Astrocyte (in vitro differentiated cells and primary cell): ENCODE results near the gene NTRK3. TPM values are rescaled to one million over a fixed set of nuclear protein-coding genes. Genes with fewer than 3 reads are reported as not detected.

Experiments used
- DNase-seq: peaks from one replicate; pipeline ENCODE4 v3.0.0-alpha.2; 2010; ENCODE audit warnings: low read depth
- FAIRE-seq: peaks from 2 replicates; lab custom pipeline; 2011; peaks lifted over from hg19 to GRCh38; lab: Jason Lieb, UNC
- H2AFZ ChIP-seq: 2 replicates; pipeline ENCODE4 v1.6.0; 2012; ENCODE audit warnings: low read depth, low read length, inconsistent platforms
- H3K27ac ChIP-seq: 2 replicates; pipeline ENCODE4 v1.5.1; 2011; ENCODE audit warnings: low read depth, low read length, inconsistent platforms
- H3K27me3 ChIP-seq: 2 replicates; pipeline ENCODE4 v1.6.0; 2011; ENCODE audit warnings: low read length, inconsistent platforms; ENCODE audit not compliant: insufficient read depth
- H3K36me3 ChIP-seq: 2 replicates; pipeline ENCODE4 v1.5.1; 2011; ENCODE audit warnings: low read length, inconsistent platforms; ENCODE audit not compliant: insufficient read depth
- H3K4me1 ChIP-seq: 2 replicates; pipeline ENCODE4 v1.5.1; 2011; ENCODE audit warnings: low read length, inconsistent platforms; ENCODE audit not compliant: insufficient read depth
- H3K4me2 ChIP-seq: 2 replicates; pipeline ENCODE4 v1.6.0; 2012; ENCODE audit warnings: low read length, inconsistent platforms
- H3K4me3 ChIP-seq: 2 replicates; pipeline ENCODE4 v1.5.1; 2011; ENCODE audit warnings: low read depth, mild to moderate bottlenecking, low read length, inconsistent platforms; ENCODE audit not compliant: insufficient read depth
- H3K79me2 ChIP-seq: 2 replicates; pipeline ENCODE4 v1.6.0; 2012; ENCODE audit warnings: mild to moderate bottlenecking, low read length, inconsistent platforms; ENCODE audit not compliant: insufficient read depth
- H3K9ac ChIP-seq: 2 replicates; pipeline ENCODE4 v1.6.0; 2012; ENCODE audit warnings: mild to moderate bottlenecking, low read length, inconsistent platforms
- H3K9me3 ChIP-seq: 2 replicates; pipeline ENCODE4 v1.5.1; 2012; ENCODE audit warnings: low read depth, mild to moderate bottlenecking, low read length, inconsistent platforms; ENCODE audit not compliant: insufficient read depth
- H4K20me1 ChIP-seq: 2 replicates; pipeline ENCODE4 v1.6.0; 2012; ENCODE audit warnings: low read length, inconsistent platforms; ENCODE audit not compliant: insufficient read depth
- H3K27ac Mint-ChIP-seq: one replicate; pipeline ENCODE4 v1.8.0; 2021; ENCODE audit warnings: mild to moderate bottlenecking, mixed read lengths; ENCODE audit not compliant: unreplicated experiment
- H3K27me3 Mint-ChIP-seq: one replicate; pipeline ENCODE4 v1.8.0; 2021; ENCODE audit warnings: low read depth, mixed read lengths; ENCODE audit not compliant: unreplicated experiment
- H3K36me3 Mint-ChIP-seq: one replicate; pipeline ENCODE4 v1.8.0; 2021; ENCODE audit warnings: low read depth, mixed read lengths; ENCODE audit not compliant: unreplicated experiment
- H3K4me1 Mint-ChIP-seq: one replicate; pipeline ENCODE4 v1.8.0; 2021; ENCODE audit warnings: low read depth, mixed read lengths; ENCODE audit not compliant: unreplicated experiment
- H3K4me3 Mint-ChIP-seq: one replicate; pipeline ENCODE4 v1.8.0; 2021; ENCODE audit warnings: mild to moderate bottlenecking, moderate library complexity, mixed read lengths; ENCODE audit not compliant: unreplicated experiment
- H3K9me3 Mint-ChIP-seq: one replicate; pipeline ENCODE4 v1.8.0; 2021; ENCODE audit warnings: mild to moderate bottlenecking, mixed read lengths; ENCODE audit not compliant: unreplicated experiment
- CTCF ChIP-seq: IDR thresholded peaks from 2 replicates; pipeline ENCODE4 v1.5.1; 2011; ENCODE audit warnings: low read depth, mild to moderate bottlenecking, inconsistent platforms, low read length, moderate library complexity; ENCODE audit not compliant: insufficient read depth
- EZH2 ChIP-seq: IDR thresholded peaks from 2 replicates; pipeline ENCODE4 v1.6.1; 2012; ENCODE audit warnings: mild to moderate bottlenecking, low read length, inconsistent platforms; ENCODE audit not compliant: insufficient read depth
- total RNA-seq: library from RNA; stranded (reverse); gene quantifications from 2 replicates; pipeline ENCODE4 v1.2.1, GENCODE V29; 2021

NTRK3 gene
- total RNA-seq, 1 donor from 2014 or later: 12.9 TPM

GRCh38 chr15:88020806-88021205 is 235.7 kb downstream of the NTRK3 start:
- Mint-ChIP-seq H3K4me1 (peaks cover 18% of the 10 kb centered on the region), H3K9me3 (peaks cover 3% of the 10 kb centered on the region), H3K4me3 (no peak overlapping the region), H3K27me3 (peaks cover 3% of the 10 kb centered on the region), H3K36me3 (peaks cover 2% of the 10 kb centered on the region), H3K27ac (no peak overlapping the region)
- Histone ChIP-seq H4K20me1 (no peaks in the 10 kb centered on the region), H3K27me3 (no peaks in the 10 kb centered on the region), H3K4me1 (peaks cover 6% of the 10 kb centered on the region), H3K9me3 (no peaks in the 10 kb centered on the region), H3K4me2 (no peak overlapping the region), H3K27ac (no peak overlapping the region), H3K4me3 (no peak overlapping the region), H3K36me3 (no peaks in the 10 kb centered on the region), H3K9ac (no peak overlapping the region), H3K79me2 (no peaks in the 10 kb centered on the region), H2AFZ (no peak overlapping the region)
- FAIRE-seq (no peak), DNase-seq (peak; percentile 34)
- no peak for TF ChIP-seq CTCF
- no peak for TF ChIP-seq EZH2

GRCh38 chr15:88019656-88020055 is 236.9 kb downstream of the NTRK3 start:
- peak; percentile 47 for FAIRE-seq
- no peaks in the 10 kb centered on the region for H3K9me3 Mint-ChIP-seq

More at GRCh38 chr15:88019656-88020055, 236.9 kb downstream of the NTRK3 start:
- TF ChIP-seq CTCF (no peak), EZH2 (no peak)
- H3K4me1 Mint-ChIP-seq: peaks cover 18% of the 10 kb centered on the region
- H3K9me3 ChIP-seq: no peaks in the 10 kb centered on the region
- no peaks in the 10 kb centered on the region for H3K36me3 ChIP-seq
- H3K4me3 Mint-ChIP-seq: no peak overlapping the region
- H3K4me2 ChIP-seq: no peak overlapping the region
- H3K27me3 ChIP-seq: no peaks in the 10 kb centered on the region
- H3K27ac Mint-ChIP-seq: peak overlapping the region; percentile 75
- peaks cover 2% of the 10 kb centered on the region for H3K36me3 Mint-ChIP-seq
- peaks cover 6% of the 10 kb centered on the region for H3K4me1 ChIP-seq
- no peaks in the 10 kb centered on the region for H4K20me1 ChIP-seq
- H3K79me2 ChIP-seq: no peaks in the 10 kb centered on the region
- H3K9ac ChIP-seq: no peak overlapping the region
- no peak overlapping the region for H2AFZ ChIP-seq
- H3K27me3 Mint-ChIP-seq: peaks cover 3% of the 10 kb centered on the region
- H3K27ac ChIP-seq: no peak overlapping the region
- H3K4me3 ChIP-seq: no peak overlapping the region
- no peak for DNase-seq
